Measurements from ENCODE around the gene RNH1.
"Not testable (repeated sequence)": the region's sequence is repeated elsewhere in the genome, so short reads cannot be mapped to it uniquely, and the experiment has no call there.

The RNH1 gene

GRCh38 chr11:516918-517685 lies 10.1 kb upstream of the RNH1 start:
- not testable (repeated sequence) for DNase-seq

- no peak for DNase-seq
Observed at GRCh38 chr11:516400-516799, 9.4 kb upstream of the RNH1 start.

- no peak for DNase-seq
Observed at GRCh38 chr11:515131-515530, 8.1 kb upstream of the RNH1 start.

GRCh38 chr11:514606-515005 lies 7.6 kb upstream of the RNH1 start:
- DNase-seq = no peak

- no peak for DNase-seq
Observed at GRCh38 chr11:512761-513595, 5.9 kb upstream of the RNH1 start.

- DNase-seq = no peak
Observed at GRCh38 chr11:508956-509355, 1.9 kb upstream of the RNH1 start.

GRCh38 chr11:507727-508515 lies 879 bp upstream of the RNH1 start:
- DNase-seq = no peak

GRCh38 chr11:506238-506994 lies 626 bp downstream of the RNH1 start:
- peak; percentile 98 for DNase-seq

- no peak for DNase-seq
Observed at GRCh38 chr11:504994-505344, 2.1 kb downstream of the RNH1 start.

GRCh38 chr11:504053-504993 lies 2.7 kb downstream of the RNH1 start:
- peak; percentile 42 for DNase-seq

GRCh38 chr11:503179-503981 lies 3.7 kb downstream of the RNH1 start:
- peak; percentile 62 for DNase-seq

GRCh38 chr11:502288-503178 lies 4.5 kb downstream of the RNH1 start:
- no peak for DNase-seq

- DNase-seq = no peak
Observed at GRCh38 chr11:501683-502287, 5.3 kb downstream of the RNH1 start.

GRCh38 chr11:501001-501682 lies 5.9 kb downstream of the RNH1 start:
- DNase-seq = no peak

- no peak for DNase-seq
Observed at GRCh38 chr11:499201-500076, 7.6 kb downstream of the RNH1 start.

GRCh38 chr11:498297-499181 lies 8.5 kb downstream of the RNH1 start:
- no peak for DNase-seq

Data from stimulated activated CD8-positive, alpha-beta memory T cell treated with anti-CD3 and anti-CD28 coated beads, Interleukin-4, amount 100 ng/mL, for 48 hours (primary cell).